Mesodermal cell (in vitro differentiated cells): ENCODE results near the gene SERTAD4.

Experiments used
- H3K27ac ChIP-seq: 2 replicates; pipeline ENCODE4 v1.7.0; 2013; ENCODE audit warnings: mild to moderate bottlenecking, low read depth, low read length, moderate library complexity; ENCODE audit not compliant: severe bottlenecking
- H3K36me3 ChIP-seq: 2 replicates; pipeline ENCODE4 v1.7.1; 2013; ENCODE audit warnings: mild to moderate bottlenecking, low read length, moderate library complexity; ENCODE audit not compliant: control insufficient read depth, insufficient read depth
- H3K4me1 ChIP-seq: one replicate; pipeline ENCODE4 v1.7.1; 2013; ENCODE audit warnings: mild to moderate bottlenecking, low read length; ENCODE audit not compliant: insufficient read depth, control insufficient read depth, poor library complexity, severe bottlenecking
- H3K4me3 ChIP-seq: 2 replicates; pipeline ENCODE4 v1.7.0; 2013; ENCODE audit warnings: low read length, control low read depth, mild to moderate bottlenecking; ENCODE audit not compliant: insufficient read depth, poor library complexity, severe bottlenecking; ENCODE audit errors: extremely low read depth
- H3K9me3 ChIP-seq: 2 replicates; pipeline ENCODE4 v1.7.1; 2013; ENCODE audit warnings: mild to moderate bottlenecking, low read length, moderate library complexity; ENCODE audit not compliant: control insufficient read depth
- WGBS, 2 experiments: methylation state at CpG; one replicate each; pipeline ENCODE4 v1.1.5; 2013; ENCODE audit warnings: missing lambda C conversion rate in 2 of 2; ENCODE audit not compliant: insufficient coverage in 2 of 2; 5-methylcytosine and 5-hydroxymethylcytosine counted together

Gene SERTAD4

GRCh38 chr1:210291081-210291764 is 58.6 kb downstream of the SERTAD4 start:
- Histone ChIP-seq H3K36me3 (no peaks in the 10 kb centered on the region), H3K27ac (peak overlapping the region; percentile 55), H3K4me3 (no peak overlapping the region), H3K9me3 (no peaks in the 10 kb centered on the region), H3K4me1 (peaks cover 32% of the 10 kb centered on the region)
- WGBS, 2 experiments: 68 to 78% methylated on average over 2 to 5 of the region's 8 CpGs

DNA sequence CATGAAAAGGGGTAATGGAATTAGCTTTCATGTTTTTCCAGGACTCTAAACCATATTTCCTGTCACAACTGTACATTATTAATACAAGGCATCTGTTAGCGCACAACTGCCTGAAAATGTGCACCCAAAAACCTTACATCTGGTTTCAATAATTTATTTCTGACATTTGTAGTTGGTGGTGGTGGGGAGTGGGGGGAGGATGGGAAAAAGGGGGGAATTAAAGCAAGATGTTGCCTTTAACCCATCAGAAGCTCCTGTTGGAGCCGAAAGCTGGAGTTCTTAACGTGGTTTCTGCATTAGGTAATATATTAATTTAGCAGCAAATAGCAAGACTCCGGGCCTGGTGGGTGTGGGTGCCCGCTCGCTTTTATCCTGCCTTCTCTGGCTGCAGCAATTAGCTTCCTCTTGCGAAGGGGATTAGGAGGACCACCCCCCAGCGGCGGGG is 59.2 kb downstream of the SERTAD4 start:
- Histone ChIP-seq H3K36me3 (no peaks in the 10 kb centered on the region), H3K4me1 (peaks cover 32% of the 10 kb centered on the region), H3K9me3 (no peaks in the 10 kb centered on the region), H3K4me3 (peak overlapping the region; percentile 35), H3K27ac (peak overlapping the region; percentile 79)
- WGBS, 2 experiments: 5 to 10% methylated on average over 5 to 6 of the region's 9 CpGs

DNA sequence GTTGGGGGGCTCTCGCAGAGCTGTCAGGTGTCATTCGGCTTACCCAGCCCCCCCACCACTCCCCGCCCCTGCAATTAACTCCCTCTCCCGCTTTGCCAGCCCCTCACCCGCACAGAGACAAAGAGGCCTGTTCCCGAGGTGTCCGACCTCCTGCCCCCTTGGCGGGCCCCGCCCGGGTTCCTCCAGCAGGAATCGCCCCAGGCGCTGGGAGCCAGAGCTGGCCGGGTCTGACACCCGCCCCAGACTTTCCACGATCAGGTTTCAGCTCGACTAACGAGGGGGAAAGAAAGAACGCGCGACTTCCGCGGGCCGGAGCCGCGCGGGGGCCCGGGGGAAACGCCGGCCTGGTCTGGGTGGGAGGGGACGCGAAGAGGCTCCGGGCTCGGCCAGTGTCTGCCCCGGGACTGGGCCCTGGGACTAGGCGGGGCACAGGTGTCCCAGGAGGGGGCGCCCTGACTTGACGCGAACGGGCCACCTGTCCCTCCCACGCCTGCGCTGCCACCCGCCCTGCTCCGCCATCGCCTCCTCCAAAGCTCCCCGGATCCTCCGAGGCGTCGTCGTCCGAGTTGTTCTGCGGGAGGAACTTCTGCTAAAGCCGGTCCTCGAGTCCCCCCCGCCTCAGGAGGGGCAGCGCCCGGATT is 59.8 kb downstream of the SERTAD4 start:
- no peaks in the 10 kb centered on the region for H3K9me3 ChIP-seq
- WGBS, 2 experiments: 2 to 3% methylated on average over 45 to 50 of the region's 56 CpGs
- no peaks in the 10 kb centered on the region for H3K36me3 ChIP-seq
- H3K4me3 ChIP-seq: peak overlapping the region; percentile 35
- H3K4me1 ChIP-seq: peaks cover 32% of the 10 kb centered on the region
- peak overlapping the region; percentile 79 for H3K27ac ChIP-seq

- no peak overlapping the region for H3K27ac ChIP-seq
- WGBS, 2 experiments: 69 to 85% methylated on average over 6 of the region's 7 CpGs
Measured at GRCh38 chr1:210293171-210293607, 60.6 kb downstream of the SERTAD4 start.

GRCh38 chr1:210294999-210295745 is 62.6 kb downstream of the SERTAD4 start:
- Histone ChIP-seq H3K4me1 (peaks cover 38% of the 10 kb centered on the region), H3K4me3 (no peak overlapping the region), H3K9me3 (no peaks in the 10 kb centered on the region), H3K27ac (peak overlapping the region; percentile 83), H3K36me3 (no peaks in the 10 kb centered on the region)
- 27 to 39% methylated on average over 5 to 7 of the region's 10 CpGs for WGBS, 2 experiments

More at GRCh38 chr1:210293171-210293607, 60.6 kb downstream of the SERTAD4 start:
- H3K4me3 ChIP-seq: no peak overlapping the region
- H3K4me1 ChIP-seq: peaks cover 32% of the 10 kb centered on the region
- H3K36me3 ChIP-seq: no peaks in the 10 kb centered on the region
- H3K9me3 ChIP-seq: no peaks in the 10 kb centered on the region
